ENCODE measurements around the gene TGFBR2.

Gene TGFBR2

GRCh38 chr3:30691249-30691880 lies 85.0 kb downstream of the TGFBR2 start:
- H3K4me3 ChIP-seq (ENCODE audit: low read depth in 1 of 2, low read length in 1 of 2) = no peak overlapping the region
- TF ChIP-seq CTCF (IDR thresholded peaks at IDR 0.05) = no peak
- H3K36me3 ChIP-seq = peaks cover 99% of the 10 kb centered on the region
- H3K27ac ChIP-seq = peak overlapping the region; percentile 48
- no peaks in the 10 kb centered on the region for H3K27me3 ChIP-seq
- H3K9me3 ChIP-seq = no peaks in the 10 kb centered on the region
- H3K4me1 ChIP-seq (ENCODE audit: control insufficient read depth in 1 of 2, insufficient read depth in 1 of 2, low read depth in 1 of 2, low read length in 1 of 2) = no peaks in the 10 kb centered on the region

- peaks cover 99% of the 10 kb centered on the region for H3K36me3 ChIP-seq
Observed at GRCh38 chr3:30691944-30692343, 85.5 kb downstream of the TGFBR2 start.

GRCh38 chr3:30692498-30693130 lies 86.2 kb downstream of the TGFBR2 start:
- no peak for TF ChIP-seq CTCF (IDR thresholded peaks at IDR 0.05)
- Histone ChIP-seq H3K4me3 (ENCODE audit: low read depth in 1 of 2, low read length in 1 of 2) (no peak overlapping the region), H3K4me1 (ENCODE audit: control insufficient read depth in 1 of 2, insufficient read depth in 1 of 2, low read depth in 1 of 2, low read length in 1 of 2) (no peaks in the 10 kb centered on the region), H3K27ac (peak overlapping the region; percentile 48), H3K9me3 (no peaks in the 10 kb centered on the region), H3K27me3 (no peaks in the 10 kb centered on the region), H3K36me3 (peaks cover 100% of the 10 kb centered on the region)

More at GRCh38 chr3:30691944-30692343, 85.5 kb downstream of the TGFBR2 start:
- Histone ChIP-seq H3K27me3 (no peaks in the 10 kb centered on the region), H3K4me3 (ENCODE audit: low read depth in 1 of 2, low read length in 1 of 2) (no peak overlapping the region), H3K9me3 (no peaks in the 10 kb centered on the region), H3K4me1 (ENCODE audit: control insufficient read depth in 1 of 2, insufficient read depth in 1 of 2, low read depth in 1 of 2, low read length in 1 of 2) (no peaks in the 10 kb centered on the region), H3K27ac (peak overlapping the region; percentile 48)
- TF ChIP-seq CTCF (IDR thresholded peaks at IDR 0.05) = no peak

GRCh38 chr3:30693470-30694120 lies 87.2 kb downstream of the TGFBR2 start:
- Histone ChIP-seq H3K4me1 (ENCODE audit: control insufficient read depth in 1 of 2, insufficient read depth in 1 of 2, low read depth in 1 of 2, low read length in 1 of 2) (no peaks in the 10 kb centered on the region), H3K4me3 (ENCODE audit: low read depth in 1 of 2, low read length in 1 of 2) (no peak overlapping the region), H3K36me3 (peaks cover 100% of the 10 kb centered on the region), H3K27me3 (no peaks in the 10 kb centered on the region), H3K9me3 (no peaks in the 10 kb centered on the region), H3K27ac (peak overlapping the region; percentile 48)
- TF ChIP-seq CTCF (IDR thresholded peaks at IDR 0.05) = peak; percentile 53

- TF ChIP-seq CTCF (IDR thresholded peaks at IDR 0.05) = no peak
- Histone ChIP-seq H3K36me3 (peaks cover 99% of the 10 kb centered on the region), H3K27me3 (no peaks in the 10 kb centered on the region), H3K4me1 (ENCODE audit: control insufficient read depth in 1 of 2, insufficient read depth in 1 of 2, low read depth in 1 of 2, low read length in 1 of 2) (no peaks in the 10 kb centered on the region), H3K27ac (no peak overlapping the region), H3K9me3 (no peaks in the 10 kb centered on the region), H3K4me3 (ENCODE audit: low read depth in 1 of 2, low read length in 1 of 2) (no peak overlapping the region)
Observed at GRCh38 chr3:30694148-30694547, 87.7 kb downstream of the TGFBR2 start.
